Measurements from ENCODE around the gene FAM177B. TPM values are rescaled to one million over a fixed set of nuclear protein-coding genes. Genes with fewer than 3 reads are reported as not detected.

Gene FAM177B
- total RNA-seq, 6 donors from 2014 or later: 0.46 to 0.79 (median 0.64) TPM; not detected in 3

- H3K36me3 ChIP-seq: no peaks in the 10 kb centered on the region
- no peaks in the 10 kb centered on the region for H3K27me3 ChIP-seq
- H3K4me1 ChIP-seq: peaks cover 0 to 2% (median under 1%) of the 10 kb centered on the region in 4 donors
- WGBS, 2 donors: 13 to 24% methylated on average over 2 of the region's 2 CpGs
- H3K4me3 ChIP-seq: no peak overlapping the region
- TF ChIP-seq POLR2A (IDR thresholded peaks at IDR 0.05) (no peak), CTCF (IDR thresholded peaks at IDR 0.05) (peak; percentile 20 to 63 (median 46))
- H3K9me3 ChIP-seq: no peaks in the 10 kb centered on the region
- H3K27ac ChIP-seq: no peak overlapping the region
- ATAC-seq (ENCODE audit: low FRiP score in 2 of 2) (no peak), DNase-seq (no peak)
Observed at GRCh38 chr1:222792744-222793143, 55.7 kb downstream of the FAM177B start.

- Histone ChIP-seq H3K36me3 (no peaks in the 10 kb centered on the region), H3K4me1 (peaks cover 0 to 9% (median 4%) of the 10 kb centered on the region in 4 donors), H3K4me3 (no peak overlapping the region), H3K9me3 (no peaks in the 10 kb centered on the region), H3K27me3 (no peaks in the 10 kb centered on the region), H3K27ac (no peak overlapping the region)
- ATAC-seq (ENCODE audit: low FRiP score in 2 of 2) (peak in 1 of 2 donors; percentile 22), DNase-seq (peak in 1 of 2 donors; percentile 70)
- 93 to 100% methylated on average over 3 to 6 of the region's 6 CpGs for WGBS, 2 donors
- TF ChIP-seq POLR2AphosphoS5 (IDR thresholded peaks at IDR 0.05) (no peak), POLR2A (IDR thresholded peaks at IDR 0.05) (no peak), CTCF (IDR thresholded peaks at IDR 0.05) (no peak), EP300 (IDR thresholded peaks at IDR 0.05) (no peak)
Observed at GRCh38 chr1:222794656-222795474, 57.9 kb downstream of the FAM177B start.

DNA sequence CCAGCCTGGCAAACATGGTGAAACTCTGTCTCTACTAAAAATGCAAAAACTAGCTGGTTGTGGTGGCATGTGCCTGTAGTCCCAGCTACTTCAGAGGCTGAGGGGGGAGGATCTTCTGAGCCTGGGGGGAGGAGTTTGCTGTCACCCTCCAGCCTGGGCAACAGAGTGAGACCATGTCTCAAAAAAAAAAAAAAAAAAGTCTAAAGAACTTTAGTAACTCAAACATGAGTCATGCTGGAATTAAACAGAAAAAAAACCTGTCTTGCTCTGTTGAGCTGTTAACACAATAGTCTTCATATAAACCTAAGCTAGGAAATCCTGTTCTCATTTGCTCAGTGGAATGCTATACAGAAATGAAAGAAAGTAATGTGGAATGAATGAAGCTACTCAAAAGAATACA, 61.1 kb downstream of the FAM177B start:
- no peaks in the 10 kb centered on the region for H3K27me3 ChIP-seq
- H3K9me3 ChIP-seq: no peaks in the 10 kb centered on the region
- no peak overlapping the region for H3K27ac ChIP-seq
- ATAC-seq (ENCODE audit: low FRiP score in 2 of 2) (peak in 1 of 2 donors; percentile 10), DNase-seq (no peak)
- no peaks in the 10 kb centered on the region for H3K36me3 ChIP-seq
- no peak for TF ChIP-seq POLR2A (IDR thresholded peaks at IDR 0.05)
- H3K4me1 ChIP-seq: peaks cover 0 to 9% (median 4%) of the 10 kb centered on the region in 4 donors
- no peak overlapping the region for H3K4me3 ChIP-seq

- Histone ChIP-seq H3K4me3 (no peak overlapping the region), H3K4me1 (peaks cover 0 to 9% (median 4%) of the 10 kb centered on the region in 4 donors), H3K27ac (no peak overlapping the region), H3K9me3 (no peaks in the 10 kb centered on the region), H3K27me3 (no peaks in the 10 kb centered on the region), H3K36me3 (no peaks in the 10 kb centered on the region)
- DNase-seq (no peak), ATAC-seq (ENCODE audit: low FRiP score in 2 of 2) (no peak)
- TF ChIP-seq POLR2A (IDR thresholded peaks at IDR 0.05) (no peak), POLR2AphosphoS5 (IDR thresholded peaks at IDR 0.05) (no peak), EP300 (IDR thresholded peaks at IDR 0.05) (no peak), CTCF (IDR thresholded peaks at IDR 0.05) (no peak)
- WGBS, 2 donors: 82 to 92% methylated on average over 4 of the region's 4 CpGs
Observed at GRCh38 chr1:222798975-222799374, 62.0 kb downstream of the FAM177B start.

Other genes starting within 250 kb of the FAM177B start
- gene HHIPL2, start 189.1 kb upstream of the FAM177B start, total RNA-seq: 1 to 10 TPM in 1 of 6 donors, under 1 TPM in 2, not detected in 3; 0.22 to 1.0 (median 0.76) TPM
- gene TAF1A, start 147.3 kb upstream of the FAM177B start, total RNA-seq: 10 to 100 TPM in 1 of 6 donors, 1 to 10 TPM in 5; 1.6 to 12.0 (median 4.7) TPM
- gene MIA3, start 119.1 kb upstream of the FAM177B start, total RNA-seq: 10 to 100 TPM; 29.6 to 76.0 (median 58.2) TPM
- gene AIDA, start 24.7 kb upstream of the FAM177B start, total RNA-seq: 100 to 1,000 TPM in 1 of 6 donors, 10 to 100 TPM in 5; 29.1 to 104 (median 65.0) TPM
- gene BROX, start 24.6 kb upstream of the FAM177B start, total RNA-seq: 10 to 100 TPM; 21.0 to 74.0 (median 41.2) TPM
- gene DISP1, start 77.8 kb downstream of the FAM177B start, total RNA-seq: 10 to 100 TPM; 10.5 to 20.1 (median 15.6) TPM

Measured in upper lobe of left lung (tissue), 6 donors.